ENCODE data around the gene ARHGEF4.

ARHGEF4 gene

GRCh38 chr2:130819608-130820278 lies 17.0 kb upstream of the ARHGEF4 start:
- peak in 25 of 56 donors; percentile 28 to 87 (median 61) for DNase-seq

GRCh38 chr2:130820279-130820861 lies 16.3 kb upstream of the ARHGEF4 start:
- DNase-seq: peak in 45 of 56 donors; percentile 25 to 90 (median 64)

- no peak for DNase-seq
Observed at GRCh38 chr2:130821867-130822266, 14.8 kb upstream of the ARHGEF4 start.

- no peak for DNase-seq
Observed at GRCh38 chr2:130822766-130823165, 13.9 kb upstream of the ARHGEF4 start.

- DNase-seq: no peak
Observed at GRCh38 chr2:130823171-130823885, 13.4 kb upstream of the ARHGEF4 start.

GRCh38 chr2:130823886-130824491 lies 12.7 kb upstream of the ARHGEF4 start:
- DNase-seq: peak in 2 of 56 donors; percentile 66 to 67

- DNase-seq: peak in 43 of 56 donors; percentile 17 to 90 (median 51)
Observed at GRCh38 chr2:130824492-130825061, 12.1 kb upstream of the ARHGEF4 start.

GRCh38 chr2:130825231-130825965 lies 11.3 kb upstream of the ARHGEF4 start:
- peak in 50 of 56 donors; percentile 20 to 90 (median 64) for DNase-seq

- DNase-seq: no peak
Observed at GRCh38 chr2:130825966-130826253, 10.8 kb upstream of the ARHGEF4 start.

- no peak for DNase-seq
Observed at GRCh38 chr2:130826419-130826818, 10.3 kb upstream of the ARHGEF4 start.

- DNase-seq: no peak
Observed at GRCh38 chr2:130826821-130827501, 9.8 kb upstream of the ARHGEF4 start.

- no peak for DNase-seq
Observed at GRCh38 chr2:130827502-130828251, 9.0 kb upstream of the ARHGEF4 start.

- no peak for DNase-seq
Observed at GRCh38 chr2:130828461-130828860, 8.3 kb upstream of the ARHGEF4 start.

GRCh38 chr2:130829015-130829414 lies 7.7 kb upstream of the ARHGEF4 start:
- DNase-seq: no peak

GRCh38 chr2:130830538-130830937 lies 6.2 kb upstream of the ARHGEF4 start:
- no peak for DNase-seq

- DNase-seq: peak in 10 of 56 donors; percentile 19 to 50 (median 25)
Observed at GRCh38 chr2:130831356-130831755, 5.4 kb upstream of the ARHGEF4 start.

- no peak for DNase-seq
Observed at GRCh38 chr2:130832296-130832940, 4.3 kb upstream of the ARHGEF4 start.

- no peak for DNase-seq
Observed at GRCh38 chr2:130834091-130834930, 2.4 kb upstream of the ARHGEF4 start.
